Measurements from ENCODE around the gene ZGRF1. TPM values are rescaled to one million over a fixed set of nuclear protein-coding genes. Genes with fewer than 3 reads are reported as not detected.

The ZGRF1 gene
- total and polyA plus RNA-seq, 2 experiments from 2014 or later, result 3.1 to 5.3 TPM

DNA sequence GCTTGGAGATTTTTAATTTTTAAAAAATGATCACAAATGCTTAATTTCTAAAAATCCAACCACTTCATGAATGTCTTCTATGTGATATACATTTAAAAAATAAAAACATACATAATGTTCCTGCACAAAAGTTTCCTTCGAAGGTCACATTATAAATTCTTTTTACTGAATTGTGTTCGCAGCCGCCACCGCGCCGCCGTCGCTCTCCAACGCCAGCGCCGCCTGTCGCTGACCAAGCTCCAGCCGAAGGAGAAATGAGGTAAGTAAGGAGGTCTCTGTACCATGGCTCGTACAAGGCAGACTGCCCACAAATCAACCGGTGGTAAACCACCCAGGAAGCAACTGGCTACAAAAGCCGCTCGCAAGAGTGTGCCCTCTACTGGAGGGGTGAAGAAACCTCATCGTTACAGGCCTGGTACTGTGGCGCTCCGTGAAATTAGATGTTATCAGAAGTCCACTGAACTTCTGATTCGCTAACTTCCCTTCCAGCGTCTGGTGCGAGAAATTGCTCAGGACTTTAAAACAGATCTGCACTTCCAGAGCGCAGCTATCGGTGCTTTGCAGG is 71.9 kb downstream of the ZGRF1 start:
- no peak for DNase-seq
- 97 to 98% methylated on average over 25 of the region's 25 CpGs for WGBS, 2 experiments (ENCODE audit: low coverage in 1 of 2, low lambda C conversion rate in 2 of 2, missing lambda C conversion rate in 2 of 2)
- H3K4me2 ChIP-seq (ENCODE audit: unreplicated experiment), result no peak overlapping the region

DNA sequence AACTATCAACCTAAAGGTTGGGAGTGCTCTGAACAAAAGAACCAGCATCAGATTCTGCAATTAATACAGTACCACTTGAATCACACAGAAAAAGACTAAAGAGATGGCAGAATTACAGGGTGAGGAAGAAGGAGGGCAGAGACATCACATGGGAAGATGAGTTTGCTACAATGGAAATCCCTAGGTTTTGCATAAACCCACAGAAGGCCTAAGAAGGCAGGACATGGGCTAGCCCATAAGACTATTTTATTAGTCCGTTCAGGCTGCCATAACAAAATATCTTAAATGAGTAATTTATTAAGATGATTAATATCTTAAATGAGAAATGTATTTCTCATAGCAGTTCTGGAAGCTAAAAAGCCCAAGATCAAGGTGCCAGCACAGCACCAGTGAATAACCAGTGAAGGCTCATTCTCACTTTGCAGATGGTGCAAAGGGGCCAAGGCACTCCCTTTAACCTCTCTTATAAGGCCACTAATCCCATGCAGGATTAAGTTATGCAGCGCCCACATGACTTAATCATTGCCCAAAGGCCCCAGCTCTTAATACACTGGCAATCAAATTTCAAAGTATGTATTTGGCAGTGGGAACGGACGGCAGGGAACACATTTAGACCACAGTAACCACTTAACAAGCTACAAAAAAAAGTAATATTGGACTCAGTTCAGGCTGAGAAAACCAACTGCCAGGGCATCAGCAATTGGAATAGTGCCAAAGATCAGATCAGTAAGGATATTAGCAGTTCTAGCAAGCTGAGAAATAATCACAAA is 73.1 kb downstream of the ZGRF1 start:
- TF ChIP-seq EZH2 (IDR thresholded peaks at IDR 0.05; ENCODE audit: insufficient read depth, poor library complexity, severe bottlenecking) (no peak), EZH2phosphoT487 (IDR thresholded peaks at IDR 0.05; ENCODE audit: insufficient read depth, low read depth) (no peak)
- H3K4me2 ChIP-seq (ENCODE audit: unreplicated experiment), result no peak overlapping the region
- no peaks in the 10 kb centered on the region for H4K20me1 ChIP-seq (ENCODE audit: insufficient read depth)
- H3K4me1 ChIP-seq (ENCODE audit: insufficient read depth), result no peaks in the 10 kb centered on the region
- H3K79me2 ChIP-seq (ENCODE audit: insufficient read depth), result no peaks in the 10 kb centered on the region
- 97 to 99% methylated on average over 4 of the region's 4 CpGs for WGBS, 2 experiments (ENCODE audit: low coverage in 1 of 2, low lambda C conversion rate in 2 of 2, missing lambda C conversion rate in 2 of 2)
- H3K9ac ChIP-seq, result no peak overlapping the region
- no peaks in the 10 kb centered on the region for H3F3A ChIP-seq (ENCODE audit: insufficient read depth)
- no peaks in the 10 kb centered on the region for H3K27me3 ChIP-seq (replicated peaks; ENCODE audit: insufficient read depth)
- in situ Hi-C loops (cut with MboI), result no loop called here
- H3K9me2 ChIP-seq (ENCODE audit: insufficient read depth), result no peaks in the 10 kb centered on the region
- no peak for DNase-seq
- H2AFZ ChIP-seq, result no peak overlapping the region
- H3K9me3 ChIP-seq (ENCODE audit: low read depth), result no peaks in the 10 kb centered on the region
- no peak overlapping the region for H3K4me3 ChIP-seq
- H3K36me3 ChIP-seq (ENCODE audit: low read depth), result no peaks in the 10 kb centered on the region
- no peak overlapping the region for H3K27ac ChIP-seq

More for the DNA sequence above, 71.9 kb downstream of the ZGRF1 start:
- no peaks in the 10 kb centered on the region for H3K27me3 ChIP-seq (replicated peaks; ENCODE audit: insufficient read depth)
- no peaks in the 10 kb centered on the region for H4K20me1 ChIP-seq (ENCODE audit: insufficient read depth)
- no peaks in the 10 kb centered on the region for H3K79me2 ChIP-seq (ENCODE audit: insufficient read depth)
- no peaks in the 10 kb centered on the region for H3K36me3 ChIP-seq (ENCODE audit: low read depth)
- in situ Hi-C loops (cut with MboI), result no loop called here
- H2AFZ ChIP-seq, result no peak overlapping the region
- no peak overlapping the region for H3K9ac ChIP-seq
- H3F3A ChIP-seq (ENCODE audit: insufficient read depth), result no peaks in the 10 kb centered on the region
- no peak overlapping the region for H3K27ac ChIP-seq
- no peak overlapping the region for H3K4me3 ChIP-seq
- H3K9me2 ChIP-seq (ENCODE audit: insufficient read depth), result no peaks in the 10 kb centered on the region
- no peaks in the 10 kb centered on the region for H3K4me1 ChIP-seq (ENCODE audit: insufficient read depth)
- TF ChIP-seq EZH2 (IDR thresholded peaks at IDR 0.05; ENCODE audit: insufficient read depth, poor library complexity, severe bottlenecking), result no peak
- no peak for TF ChIP-seq EZH2phosphoT487 (IDR thresholded peaks at IDR 0.05; ENCODE audit: insufficient read depth, low read depth)
- H3K9me3 ChIP-seq (ENCODE audit: low read depth), result no peaks in the 10 kb centered on the region

DNA sequence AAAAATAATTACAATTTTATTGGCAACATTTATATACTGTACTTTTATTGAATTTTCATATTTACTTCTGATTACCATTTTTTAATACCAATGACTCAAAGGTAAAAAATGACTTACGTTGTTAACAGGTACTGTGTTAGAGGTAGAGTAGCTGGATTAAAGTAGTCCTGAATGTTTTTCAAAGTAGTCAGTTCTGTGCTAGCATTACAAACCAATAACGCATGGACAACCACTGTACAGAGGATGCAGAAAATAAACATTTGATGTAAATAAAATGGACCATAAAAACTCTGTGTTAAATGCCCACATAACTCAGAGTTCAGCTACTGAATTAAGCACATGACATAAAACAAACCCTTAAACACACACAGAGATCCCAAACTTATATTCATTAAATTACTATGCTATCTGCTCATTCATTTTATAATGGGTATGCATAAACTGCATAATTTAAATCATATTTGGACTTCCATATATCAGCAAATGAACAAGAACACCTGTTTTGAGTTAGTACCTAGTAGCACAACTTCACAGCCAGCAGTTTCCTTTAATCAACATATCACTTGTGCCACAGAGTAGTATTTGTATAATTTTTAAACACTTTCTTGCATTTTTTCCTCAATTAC is 74.3 kb downstream of the ZGRF1 start:
- H3K4me3 ChIP-seq, result no peak overlapping the region
- in situ Hi-C loops (cut with MboI), result no loop called here
- H2AFZ ChIP-seq, result no peak overlapping the region
- H3K27ac ChIP-seq, result no peak overlapping the region
- no peaks in the 10 kb centered on the region for H3K9me2 ChIP-seq (ENCODE audit: insufficient read depth)
- no peaks in the 10 kb centered on the region for H4K20me1 ChIP-seq (ENCODE audit: insufficient read depth)
- H3K79me2 ChIP-seq (ENCODE audit: insufficient read depth), result no peaks in the 10 kb centered on the region
- WGBS, 2 experiments (ENCODE audit: low coverage in 1 of 2, low lambda C conversion rate in 2 of 2, missing lambda C conversion rate in 2 of 2), result 95 to 98% methylated on average over 2 of the region's 2 CpGs
- no peaks in the 10 kb centered on the region for H3K36me3 ChIP-seq (ENCODE audit: low read depth)
- no peak overlapping the region for H3K4me2 ChIP-seq (ENCODE audit: unreplicated experiment)
- DNase-seq, result no peak
- no peaks in the 10 kb centered on the region for H3F3A ChIP-seq (ENCODE audit: insufficient read depth)
- no peak for TF ChIP-seq EZH2phosphoT487 (IDR thresholded peaks at IDR 0.05; ENCODE audit: insufficient read depth, low read depth)
- TF ChIP-seq EZH2 (IDR thresholded peaks at IDR 0.05; ENCODE audit: insufficient read depth, poor library complexity, severe bottlenecking), result no peak
- H3K9me3 ChIP-seq (ENCODE audit: low read depth), result no peaks in the 10 kb centered on the region
- H3K27me3 ChIP-seq (replicated peaks; ENCODE audit: insufficient read depth), result no peaks in the 10 kb centered on the region
- H3K9ac ChIP-seq, result no peak overlapping the region
- H3K4me1 ChIP-seq (ENCODE audit: insufficient read depth), result no peaks in the 10 kb centered on the region

DNA sequence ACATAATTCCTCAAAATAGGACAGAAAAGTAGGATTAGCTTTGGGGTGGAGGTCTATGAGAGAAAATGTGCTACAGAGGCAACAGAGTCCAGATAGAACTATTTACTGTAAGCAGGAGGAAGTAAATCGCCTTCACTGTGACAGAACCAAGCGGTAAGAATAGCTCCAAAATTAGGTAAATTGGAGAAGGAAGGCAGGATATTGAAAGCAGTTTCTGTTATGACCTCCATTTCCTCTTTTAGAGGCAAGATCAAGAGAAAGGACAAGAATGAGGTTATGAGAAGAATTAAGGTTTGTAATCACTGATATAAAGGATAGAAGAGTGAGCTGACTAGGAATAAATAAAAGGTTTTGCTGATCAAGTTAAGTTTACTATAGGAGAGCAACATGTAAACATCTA is 76.6 kb downstream of the ZGRF1 start:
- no peaks in the 10 kb centered on the region for H3K27me3 ChIP-seq (replicated peaks; ENCODE audit: insufficient read depth)
- TF ChIP-seq EZH2phosphoT487 (IDR thresholded peaks at IDR 0.05; ENCODE audit: insufficient read depth, low read depth), result no peak
- no peak for TF ChIP-seq EZH2 (IDR thresholded peaks at IDR 0.05; ENCODE audit: insufficient read depth, poor library complexity, severe bottlenecking)
- DNase-seq, result no peak
- no peaks in the 10 kb centered on the region for H3K9me3 ChIP-seq (ENCODE audit: low read depth)
- no peaks in the 10 kb centered on the region for H3K79me2 ChIP-seq (ENCODE audit: insufficient read depth)
- no peaks in the 10 kb centered on the region for H4K20me1 ChIP-seq (ENCODE audit: insufficient read depth)
- H3K27ac ChIP-seq, result no peak overlapping the region
- WGBS, 2 experiments (ENCODE audit: low coverage in 1 of 2, low lambda C conversion rate in 2 of 2, missing lambda C conversion rate in 2 of 2), result 94 to 98% methylated on average over 2 of the region's 2 CpGs
- H3K36me3 ChIP-seq (ENCODE audit: low read depth), result no peaks in the 10 kb centered on the region
- no peak overlapping the region for H3K9ac ChIP-seq
- no peak overlapping the region for H3K4me3 ChIP-seq
- no peaks in the 10 kb centered on the region for H3F3A ChIP-seq (ENCODE audit: insufficient read depth)
- no peaks in the 10 kb centered on the region for H3K4me1 ChIP-seq (ENCODE audit: insufficient read depth)
- no peak overlapping the region for H2AFZ ChIP-seq
- H3K4me2 ChIP-seq (ENCODE audit: unreplicated experiment), result no peak overlapping the region
- in situ Hi-C loops (cut with MboI), result no loop called here
- no peaks in the 10 kb centered on the region for H3K9me2 ChIP-seq (ENCODE audit: insufficient read depth)
